Duodenal mucosa (tissue), 2 donors: Measurements from ENCODE around the gene CNTF.

ENCODE experiments used
- H3K27ac ChIP-seq: one replicate; pipeline ENCODE4 v1.7.0; 2013; ENCODE audit warnings: low read depth, low read length
- H3K27me3 ChIP-seq, 2 donors: one replicate each; pipeline ENCODE4 v1.7.0; 2013; ENCODE audit warnings: low read length in 2 of 2, control low read depth in 1 of 2; ENCODE audit not compliant: insufficient read depth in 2 of 2, control insufficient read depth in 1 of 2
- H3K36me3 ChIP-seq, 2 donors: one replicate each; pipeline ENCODE4 v1.7.0; 2013; ENCODE audit warnings: low read length in 2 of 2, control low read depth in 1 of 2; ENCODE audit not compliant: insufficient read depth in 2 of 2, control insufficient read depth in 1 of 2
- H3K4me1 ChIP-seq, 2 donors: one replicate each; pipeline ENCODE4 v1.7.0; 2013; ENCODE audit warnings: low read length in 2 of 2, control low read depth in 1 of 2; ENCODE audit not compliant: insufficient read depth in 2 of 2, control insufficient read depth in 1 of 2
- H3K4me3 ChIP-seq, 2 donors: one replicate each; pipeline ENCODE4 v1.7.0; 2013; ENCODE audit warnings: low read length in 2 of 2, low read depth in 1 of 2
- H3K9ac ChIP-seq, 2 donors: one replicate each; pipeline ENCODE4 v1.7.0; 2013; ENCODE audit warnings: low read length in 2 of 2, low read depth in 1 of 2
- H3K9me3 ChIP-seq, 2 donors: one replicate each; pipeline ENCODE4 v1.7.0; 2013; ENCODE audit warnings: low read length in 2 of 2, control low read depth in 1 of 2; ENCODE audit not compliant: control insufficient read depth in 1 of 2

CNTF gene

DNA sequence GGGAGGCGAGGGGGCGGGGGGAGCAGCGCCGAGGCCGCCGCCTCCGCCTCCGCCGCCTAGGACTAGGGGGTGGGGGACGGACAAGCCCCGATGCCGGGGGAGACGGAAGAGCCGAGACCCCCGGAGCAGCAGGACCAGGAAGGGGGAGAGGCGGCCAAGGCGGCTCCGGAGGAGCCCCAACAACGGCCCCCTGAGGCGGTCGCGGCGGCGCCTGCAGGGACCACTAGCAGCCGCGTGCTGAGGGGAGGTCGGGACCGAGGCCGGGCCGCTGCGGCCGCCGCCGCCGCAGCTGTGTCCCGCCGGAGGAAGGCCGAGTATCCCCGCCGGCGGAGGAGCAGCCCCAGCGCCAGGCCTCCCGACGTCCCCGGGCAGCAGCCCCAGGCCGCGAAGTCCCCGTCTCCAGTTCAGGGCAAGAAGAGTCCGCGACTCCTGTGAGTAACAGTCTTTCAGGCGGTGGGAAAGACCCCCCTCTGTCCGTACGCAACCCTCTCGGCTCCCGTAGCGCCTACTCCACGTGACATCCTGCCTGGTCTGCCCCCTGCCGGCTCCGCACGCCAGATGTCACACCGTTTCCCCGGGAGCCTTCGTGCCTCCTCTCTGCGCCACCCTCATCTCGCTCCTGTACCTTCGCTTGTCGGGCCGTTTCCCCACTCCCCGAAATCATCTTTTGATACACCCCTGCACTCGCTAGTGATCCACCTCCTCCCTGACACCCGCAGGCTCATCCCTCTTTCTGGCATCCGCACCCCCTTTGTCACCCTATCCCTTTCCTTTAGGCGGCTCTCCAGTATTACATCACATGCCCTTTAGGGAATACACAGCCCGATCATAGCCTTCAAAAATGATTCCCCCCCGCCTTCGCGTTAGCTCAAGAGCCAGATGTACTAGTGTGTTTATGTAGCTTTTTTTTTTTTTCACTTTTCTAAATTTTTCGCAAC, 43.0 kb upstream of the CNTF start:
- Histone ChIP-seq H3K9me3 (no peaks in the 10 kb centered on the region), H3K27ac (peak overlapping the region; percentile 98), H3K27me3 (no peaks in the 10 kb centered on the region), H3K4me3 (peak overlapping the region; percentile 92 to 96), H3K9ac (peak overlapping the region; percentile 86 to 97), H3K36me3 (no peaks in the 10 kb centered on the region), H3K4me1 (peaks cover 41 to 60% of the 10 kb centered on the region in 2 donors)

GRCh38 chr11:58580311-58580710, 42.2 kb upstream of the CNTF start:
- Histone ChIP-seq H3K36me3 (peaks cover 0 to under 1% of the 10 kb centered on the region in 2 donors), H3K4me1 (peaks cover 42 to 53% of the 10 kb centered on the region in 2 donors), H3K9ac (peak overlapping the region; percentile 86 to 97), H3K27me3 (no peaks in the 10 kb centered on the region), H3K9me3 (no peaks in the 10 kb centered on the region), H3K27ac (no peak overlapping the region), H3K4me3 (peak overlapping the region; percentile 92 to 96)

- no peak overlapping the region for H3K27ac ChIP-seq
- H3K4me3 ChIP-seq, result no peak overlapping the region
- no peaks in the 10 kb centered on the region for H3K27me3 ChIP-seq
- no peak overlapping the region for H3K9ac ChIP-seq
- H3K36me3 ChIP-seq, result peaks cover 0 to 10% of the 10 kb centered on the region in 2 donors
- no peaks in the 10 kb centered on the region for H3K9me3 ChIP-seq
- peaks cover 26 to 39% of the 10 kb centered on the region in 2 donors for H3K4me1 ChIP-seq
Measured at GRCh38 chr11:58582437-58582836, 40.0 kb upstream of the CNTF start.

DNA sequence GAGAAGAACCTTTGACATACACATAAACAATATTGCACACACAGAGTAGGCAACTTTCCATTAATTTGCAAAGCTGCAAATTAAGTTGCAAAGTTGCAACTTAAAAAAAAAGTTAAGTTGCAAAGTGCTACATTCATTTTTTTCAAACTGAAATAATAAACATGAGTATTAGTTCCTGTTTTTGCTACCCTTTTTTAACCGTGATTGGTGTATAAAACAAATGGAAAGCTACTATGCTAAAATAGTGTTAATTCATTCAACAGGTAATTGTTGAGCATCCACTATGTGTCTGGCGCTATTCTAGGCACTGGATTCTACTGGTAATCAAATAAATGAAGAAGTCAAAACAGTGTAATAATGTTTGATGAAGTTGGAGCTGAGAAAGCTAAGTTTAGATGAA, 35.5 kb upstream of the CNTF start:
- no peak overlapping the region for H3K27ac ChIP-seq
- peaks cover 5 to 27% of the 10 kb centered on the region in 2 donors for H3K4me1 ChIP-seq
- H3K9ac ChIP-seq, result no peak overlapping the region
- H3K4me3 ChIP-seq, result no peak overlapping the region
- peaks cover 0 to 17% of the 10 kb centered on the region in 2 donors for H3K36me3 ChIP-seq
- H3K27me3 ChIP-seq, result no peaks in the 10 kb centered on the region
- no peaks in the 10 kb centered on the region for H3K9me3 ChIP-seq

GRCh38 chr11:58591659-58592058, 30.8 kb upstream of the CNTF start:
- Histone ChIP-seq H3K4me3 (no peak overlapping the region), H3K9me3 (no peaks in the 10 kb centered on the region), H3K4me1 (peaks cover 23 to 51% of the 10 kb centered on the region in 2 donors), H3K9ac (no peak overlapping the region), H3K27me3 (no peaks in the 10 kb centered on the region), H3K27ac (no peak overlapping the region), H3K36me3 (peaks cover 0 to 18% of the 10 kb centered on the region in 2 donors)

DNA sequence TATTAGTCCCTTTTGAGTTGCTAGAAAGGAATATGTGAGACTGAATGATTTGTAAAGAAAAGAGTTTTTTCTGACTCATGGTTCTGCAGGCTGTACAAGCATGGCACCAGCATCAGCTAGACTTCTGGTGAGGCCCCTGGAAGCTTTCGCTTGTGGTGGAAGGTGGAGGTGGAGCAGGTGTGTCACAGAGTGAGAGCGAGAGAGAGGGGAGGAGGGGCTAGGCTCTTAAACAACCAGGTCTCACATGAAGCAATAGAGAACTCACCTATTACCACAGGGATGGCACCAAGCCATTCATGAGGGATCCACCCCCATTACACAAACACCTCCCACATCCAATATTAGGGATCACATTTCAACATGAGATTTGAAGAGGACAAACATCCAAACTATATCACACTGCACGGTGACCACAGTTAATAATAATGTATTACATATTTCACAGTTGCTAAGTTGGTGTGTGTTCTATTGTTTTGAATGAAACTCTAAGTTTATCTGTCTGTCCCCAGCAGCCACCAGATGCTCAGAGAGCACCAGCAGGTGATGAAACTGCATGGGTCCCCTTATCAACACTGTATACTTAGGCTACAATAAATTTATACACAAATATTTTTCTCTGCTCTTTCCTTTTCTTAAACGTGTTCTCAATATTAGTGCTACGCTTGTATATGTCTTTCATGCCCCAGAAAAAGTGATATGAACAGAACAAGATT, 29.5 kb upstream of the CNTF start:
- peaks cover 35 to 58% of the 10 kb centered on the region in 2 donors for H3K4me1 ChIP-seq
- H3K9me3 ChIP-seq, result no peaks in the 10 kb centered on the region
- H3K9ac ChIP-seq, result no peak overlapping the region
- peaks cover 0 to 12% of the 10 kb centered on the region in 2 donors for H3K36me3 ChIP-seq
- no peak overlapping the region for H3K4me3 ChIP-seq
- H3K27ac ChIP-seq, result no peak overlapping the region
- H3K27me3 ChIP-seq, result no peaks in the 10 kb centered on the region

- H3K9ac ChIP-seq, result no peak overlapping the region
- no peak overlapping the region for H3K4me3 ChIP-seq
- H3K27me3 ChIP-seq, result no peaks in the 10 kb centered on the region
- no peak overlapping the region for H3K27ac ChIP-seq
- peaks cover 40 to 59% of the 10 kb centered on the region in 2 donors for H3K4me1 ChIP-seq
- H3K36me3 ChIP-seq, result peaks cover 0 to 8% of the 10 kb centered on the region in 2 donors
- no peaks in the 10 kb centered on the region for H3K9me3 ChIP-seq
Measured at GRCh38 chr11:58594826-58595225, 27.6 kb upstream of the CNTF start.

DNA sequence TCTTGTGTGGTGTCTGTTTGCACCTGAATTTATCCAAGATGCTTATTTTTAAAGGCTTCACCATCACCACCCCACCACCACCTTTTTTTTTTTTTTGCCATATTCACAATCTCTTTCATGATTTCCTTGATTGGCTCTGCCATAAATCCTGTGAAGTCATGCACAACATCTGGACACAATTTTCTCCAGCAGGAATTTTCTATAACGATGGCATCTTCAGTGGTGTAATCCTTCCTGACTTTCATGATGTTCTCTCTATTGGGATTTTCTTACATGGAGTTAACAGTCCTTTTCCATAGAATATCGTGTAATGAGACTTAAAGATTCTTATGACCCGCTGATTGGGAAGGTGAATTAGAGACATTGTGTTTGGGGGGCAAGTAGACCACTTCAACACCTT, 25.8 kb upstream of the CNTF start:
- Histone ChIP-seq H3K36me3 (peaks cover 0 to 8% of the 10 kb centered on the region in 2 donors), H3K4me3 (no peak overlapping the region), H3K9ac (no peak overlapping the region), H3K4me1 (peaks cover 40 to 56% of the 10 kb centered on the region in 2 donors), H3K27ac (no peak overlapping the region), H3K9me3 (no peaks in the 10 kb centered on the region), H3K27me3 (no peaks in the 10 kb centered on the region)

DNA sequence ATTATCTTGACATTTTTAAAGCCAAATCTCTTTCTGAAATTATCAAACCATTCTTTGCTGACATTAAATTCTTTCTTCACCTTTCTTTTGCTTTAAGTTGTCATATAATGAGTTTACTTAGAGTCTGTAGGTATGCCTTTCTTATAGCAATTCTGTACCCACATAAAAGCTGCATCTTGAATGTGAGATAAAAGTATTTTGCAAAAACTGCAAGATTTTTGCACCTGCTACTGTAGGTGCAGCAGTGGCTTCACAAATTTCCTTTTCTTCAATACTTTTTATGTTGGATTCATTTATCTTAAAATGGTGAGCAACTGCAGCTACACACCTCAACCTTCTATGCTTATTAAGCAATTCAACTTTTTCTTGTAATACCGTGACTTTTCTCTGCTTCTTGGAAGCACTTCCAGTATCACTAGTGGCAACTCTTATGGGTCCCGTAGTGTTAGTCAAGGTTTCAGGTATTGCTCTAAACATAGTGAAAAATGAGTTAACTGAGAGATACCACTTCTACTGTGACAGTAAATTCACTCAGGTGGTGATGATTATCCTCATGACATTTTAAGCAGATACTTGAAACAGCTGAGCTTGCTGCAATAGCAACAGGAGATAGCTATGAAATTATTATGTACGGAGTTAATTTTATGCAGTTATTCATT, 24.9 kb upstream of the CNTF start:
- Histone ChIP-seq H3K27me3 (no peaks in the 10 kb centered on the region), H3K27ac (no peak overlapping the region), H3K9ac (no peak overlapping the region)

More for the DNA sequence above, 24.9 kb upstream of the CNTF start:
- Histone ChIP-seq H3K4me1 (peaks cover 35 to 49% of the 10 kb centered on the region in 2 donors), H3K9me3 (no peaks in the 10 kb centered on the region), H3K4me3 (no peak overlapping the region), H3K36me3 (peaks cover 0 to 4% of the 10 kb centered on the region in 2 donors)
